K562 (cell line): ENCODE data around the gene CEP128. TPM values are rescaled to one million over a fixed set of nuclear protein-coding genes. Genes with fewer than 3 reads are reported as not detected.

ENCODE experiments used
- ATAC-seq: fragments of 200-7000 bp; cut with Tn5 transposase; 3 replicates; pipeline ENCODE4 v1.9.1; 2020; ENCODE audit warnings: moderate library complexity
- BruUV-seq: library from RNA; stranded (reverse); fragments of 400-500 nt; replicated peaks from 2 replicates; lab custom pipeline; 2021; lab: Mats Ljungman, UMichigan
- CTCF ChIA-PET: fragments of 300-600 bp; formaldehyde crosslinking; extraction: SDS; loops from one replicate; lab custom pipeline; 2021; ENCODE audit warnings: low intra/inter-chr PET ratio; lab: Yijun Ruan, JAX
- POLR2A ChIA-PET: fragments of 300-600, 350-650 bp; sonication (Branson Sonifier 250); formaldehyde crosslinking; extraction: SDS; loops from one replicate; lab custom pipeline; 2021; ENCODE audit warnings: antibody characterized with exemption, inconsistent platforms; lab: Yijun Ruan, JAX
- DNase-seq, 4 experiments: peaks; one replicate each; pipeline versions ENCODE4 v3.0.0 to v3.0.0-alpha.2; 2011 to 2018; ENCODE audit warnings: low spot score in 3 of 4, mixed read lengths in 3 of 4; ENCODE audit errors: extremely low read depth in 1 of 4
- FAIRE-seq: peaks from 2 replicates; lab custom pipeline; 2011; peaks lifted over from hg19 to GRCh38; lab: Jason Lieb, UNC
- H2AFZ ChIP-seq: 2 replicates; pipeline ENCODE4 v1.6.0; 2011; ENCODE audit warnings: low read depth, low read length, control low read depth, inconsistent platforms
- H3K27ac ChIP-seq: fragments of 200-600 bp; 3 replicates; pipeline ENCODE4 v1.8.0; 2011; ENCODE audit warnings: low read depth, mild to moderate bottlenecking, control low read depth, inconsistent platforms, low read length, moderate library complexity, mixed read lengths; ENCODE audit errors: extremely low read depth
- H3K27me3 ChIP-seq, 2 experiments: fragments of 300-600 bp in 1 of 2; 2 replicates in 1 of 2; 3 replicates in 1 of 2; pipeline versions ENCODE4 v1.6.0 to v1.8.0; 2011; ENCODE audit warnings: inconsistent platforms in 2 of 2, low read length in 2 of 2, mild to moderate bottlenecking in 1 of 2, mixed read lengths in 1 of 2, moderate library complexity in 1 of 2; ENCODE audit not compliant: control insufficient read depth in 2 of 2, insufficient read depth in 2 of 2
- H3K36me3 ChIP-seq: fragments of 300-600 bp; 3 replicates; pipeline ENCODE4 v1.8.0; 2011; ENCODE audit warnings: mild to moderate bottlenecking, low read length, inconsistent platforms; ENCODE audit not compliant: control insufficient read depth, insufficient read depth
- H3K4me1 ChIP-seq, 2 experiments: fragments of 200-600 bp in 1 of 2; replicated peaks in 1 of 2; 2 replicates in 1 of 2; 3 replicates in 1 of 2; pipeline versions ENCODE4 v1.5.1 to v1.8.0; 2011; ENCODE audit warnings: inconsistent platforms in 2 of 2, low read length in 2 of 2, mild to moderate bottlenecking in 1 of 2, mixed read lengths in 1 of 2, moderate library complexity in 1 of 2; ENCODE audit not compliant: control insufficient read depth in 2 of 2, insufficient read depth in 2 of 2
- H3K4me2 ChIP-seq: 2 replicates; pipeline ENCODE4 v1.6.1; 2011; ENCODE audit warnings: low read length, control low read depth, inconsistent platforms, mixed read lengths; ENCODE audit not compliant: insufficient read depth
- H3K4me3 ChIP-seq: fragments of 200-600 bp; sonication (generic), shearing (Covaris generic); 2 replicates; pipeline ENCODE4 v1.5.1; 2016; ENCODE audit warnings: control low read depth, inconsistent platforms
- H3K79me2 ChIP-seq: fragments of 200-600 bp; 3 replicates; pipeline ENCODE4 v1.8.0; 2011; ENCODE audit warnings: low read length, inconsistent platforms; ENCODE audit not compliant: control insufficient read depth, insufficient read depth
- H3K9ac ChIP-seq, 2 experiments: 2 replicates each; pipeline versions ENCODE4 v1.6.0 to v1.6.1; 2011; ENCODE audit warnings: low read depth in 2 of 2, low read length in 2 of 2, control low read depth in 1 of 2, inconsistent platforms in 1 of 2, mild to moderate bottlenecking in 1 of 2, mixed read lengths in 1 of 2; ENCODE audit not compliant: insufficient read depth in 1 of 2
- H3K9me1 ChIP-seq: one replicate; pipeline ENCODE4 v1.6.0; 2011; ENCODE audit warnings: inconsistent platforms, mild to moderate bottlenecking, low read length, moderate library complexity; ENCODE audit not compliant: control insufficient read depth, insufficient read depth
- H3K9me3 ChIP-seq: replicated peaks from 2 replicates; pipeline ENCODE4 v1.5.1; 2011; ENCODE audit warnings: low read depth, low read length, inconsistent platforms; ENCODE audit not compliant: control insufficient read depth, insufficient read depth
- H4K20me1 ChIP-seq: replicated peaks from 2 replicates; pipeline ENCODE4 v1.6.1; 2011; ENCODE audit warnings: low read length, inconsistent platforms, mixed read lengths; ENCODE audit not compliant: control insufficient read depth, insufficient read depth
- ARNT ChIP-seq, 2 experiments: fragments of 450-650 bp; IDR thresholded peaks; 2 replicates each; pipeline ENCODE4 v1.6.1; 2016; ENCODE audit warnings: mild to moderate bottlenecking in 1 of 2
- BCL6 ChIP-seq: fragments of 250-450 bp; sonication (Bioruptor Pico); IDR thresholded peaks from 2 replicates; pipeline ENCODE4 v1.4.0; 2020
- CXXC5 ChIP-seq: fragments of 250-450 bp; sonication (Bioruptor Pico); IDR thresholded peaks from 2 replicates; pipeline ENCODE4 v1.8.0; 2022; ENCODE audit warnings: inconsistent platforms, mild to moderate bottlenecking, moderate library complexity
- HNRNPLL ChIP-seq: fragments of 200-400 bp; formaldehyde crosslinking; IDR thresholded peaks from 2 replicates; pipeline ENCODE4 v1.6.1; 2017; ENCODE audit warnings: low read length, low read depth, mild to moderate bottlenecking; ENCODE audit not compliant: poor library complexity, severe bottlenecking
- NCOA4 ChIP-seq: fragments of 450-650 bp; IDR thresholded peaks from 2 replicates; pipeline ENCODE4 v1.6.1; 2018; ENCODE audit warnings: mild to moderate bottlenecking; ENCODE audit not compliant: partially characterized antibody
- PCBP1 ChIP-seq: fragments of 200-400 bp; formaldehyde crosslinking; IDR thresholded peaks from 2 replicates; pipeline ENCODE4 v1.6.1; 2018; ENCODE audit warnings: mild to moderate bottlenecking, low read depth, low read length; ENCODE audit not compliant: poor library complexity, severe bottlenecking
- SMARCA5 ChIP-seq: fragments of 450-650 bp; IDR thresholded peaks from 2 replicates; pipeline ENCODE4 v1.6.1; 2016
- TEAD1 ChIP-seq, 2 experiments: fragments of 450-650 bp in 1 of 2; sonication (generic) in 1 of 2; formaldehyde crosslinking; IDR thresholded peaks; 2 replicates each; pipeline versions ENCODE4 v1.4.0 to v1.8.0; 2020 to 2022; ENCODE audit warnings: mild to moderate bottlenecking in 2 of 2, missing genetic modification reagents in 1 of 2
- ZNF436 ChIP-seq: fragments of 250-450, 450-650 bp; sonication (Bioruptor Pico); formaldehyde crosslinking; IDR thresholded peaks from 2 replicates; pipeline ENCODE4 v1.7.0; 2020; ENCODE audit warnings: mild to moderate bottlenecking
- WGBS: fragments of 100-300 bp; shearing (Covaris generic); methylation state at CpG from one replicate; pipeline ENCODE4 v1.1.6; 2016; ENCODE audit warnings: low coverage, mixed read lengths; ENCODE audit not compliant: insufficient coverage; ENCODE audit errors: missing lambda C conversion rate; 5-methylcytosine and 5-hydroxymethylcytosine counted together
- in situ Hi-C: fragments of 300-500 bp; cut with MboI; formaldehyde crosslinking; loops from 4 replicates; pipeline ENCODE4 v1.15.0; 2018; ENCODE audit warnings: inconsistent platforms, mixed read lengths
- intact Hi-C: fragments of 100-400 bp; cut with micrococcal nuclease; formaldehyde crosslinking; loops from 2 replicates; pipeline ENCODE4 v1.14.2; 2022
- polyA plus RNA-seq, 8 experiments: library from polyadenylated mRNA; depleted of rRNA in 4 of 8; stranded (reverse) in 5 of 8; unstranded in 3 of 8; fragments of >200 nt; fragmentation: Nextera tagmentation in 2 of 8; fragmentation: Illumina TruSeq in 1 of 8; extraction: Ambion mirVana in 2 of 8; extraction: Trizol in 1 of 8; gene quantifications; 2 replicates each; pipeline versions ENCODE4 v1.2.1 to v1.2.3, GENCODE V29; 2011 to 2014; ENCODE audit warnings: inconsistent platforms in 1 of 8, missing spikeins in 1 of 8
- total RNA-seq, 7 experiments: library from RNA; depleted of rRNA in 6 of 7; stranded (reverse); fragments of >200 nt in 6 of 7; fragmentation: Illumina TruSeq in 2 of 7; extraction: Trizol in 2 of 7; gene quantifications; 2 replicates each; pipeline versions ENCODE4 v1.2.1 to v1.2.3, GENCODE V29; 2011 to 2021; ENCODE audit warnings: low replicate concordance in 1 of 7

Gene CEP128
- total and polyA plus RNA-seq, 9 of the 15 experiments (the other 6 are each of a cell fraction or from before 2014, with no cell fraction given): 2.3 to 9.2 (median 4.6) TPM

- no TSS peak for BruUV-seq
- Histone ChIP-seq H3K79me2 (no peaks in the 10 kb centered on the region), H2AFZ (no peak overlapping the region), H3K27ac (no peak overlapping the region), H3K9me1 (no peaks in the 10 kb centered on the region), H3K4me3 (no peak overlapping the region), H4K20me1 (no peaks in the 10 kb centered on the region), H3K27me3 (no peaks in the 10 kb centered on the region), H3K4me2 (no peak overlapping the region), H3K36me3 (no peaks in the 10 kb centered on the region), H3K4me1 (no peaks in the 10 kb centered on the region), H3K9me3 (no peaks in the 10 kb centered on the region), H3K9ac (no peak overlapping the region)
- TF ChIP-seq SMARCA5 (no peak), ZNF436 (no peak), PCBP1 (no peak), TEAD1 (CRISPR knock-in tag; IDR thresholded peaks at IDR 0.05) (no peak)
- DNase-seq (no peak), FAIRE-seq (no peak), ATAC-seq (no peak)
- 0% methylated on average over 4 of the region's 4 CpGs for WGBS
- in situ Hi-C loops (no loop called here), intact Hi-C loops (no loop called here)
- ChIA-PET POLR2A (no interaction called here), CTCF (no interaction called here)
Observed at GRCh38 chr14:80545935-80546854, 395.3 kb downstream of the CEP128 start.

GRCh38 chr14:80544366-80544765 is 397.2 kb downstream of the CEP128 start:
- Histone ChIP-seq H3K9me3 (no peaks in the 10 kb centered on the region), H3K4me3 (no peak overlapping the region), H3K27ac (no peak overlapping the region), H3K4me2 (no peak overlapping the region), H3K9me1 (no peaks in the 10 kb centered on the region), H3K27me3 (no peaks in the 10 kb centered on the region), H4K20me1 (no peaks in the 10 kb centered on the region), H3K36me3 (no peaks in the 10 kb centered on the region), H3K4me1 (no peaks in the 10 kb centered on the region), H2AFZ (no peak overlapping the region), H3K9ac (no peak overlapping the region), H3K79me2 (no peaks in the 10 kb centered on the region)
- no peak for TF ChIP-seq BCL6 (CRISPR knock-in tag)
- no peak for TF ChIP-seq NCOA4
- no peak for TF ChIP-seq HNRNPLL
- TF ChIP-seq ARNT (IDR thresholded peaks at IDR 0.05): no peak
- TF ChIP-seq CXXC5 (CRISPR knock-in tag): no peak
- in situ Hi-C loops (no loop called here), intact Hi-C loops (no loop called here)
- BruUV-seq: no TSS peak
- ATAC-seq: no peak
- ChIA-PET CTCF (no interaction called here), POLR2A (no interaction called here)
- DNase-seq: no peak
- WGBS: 14% methylated on average over 2 of the region's 2 CpGs
- FAIRE-seq: no peak
